Fibroblast of the aortic adventitia (primary cell): ENCODE results near the gene OPN1SW. TPM values are rescaled to one million over a fixed set of nuclear protein-coding genes. Genes with fewer than 3 reads are reported as not detected.
A peak's percentile ranks its signal among the peaks of the same experiment; 100 is the strongest.

Source experiments
- DNase-seq: peaks from one replicate; pipeline ENCODE4 v3.0.0-alpha.2; 2010; ENCODE audit warnings: low read depth
- H3K4me3 ChIP-seq: 2 replicates; pipeline ENCODE4 v1.5.1; 2011; ENCODE audit warnings: low read depth, mild to moderate bottlenecking, control low read depth, low read length, moderate library complexity
- total RNA-seq: library from RNA; depleted of rRNA; stranded (reverse); fragments of >200 nt; gene quantifications from 2 replicates; pipeline ENCODE4 v1.2.3, GENCODE V29; 2012; ENCODE audit warnings: low replicate concordance
- TF ChIP-seq, protein P1 (sequence below): IDR thresholded peaks from 2 replicates; pipeline ENCODE4 v1.5.1; 2011; ENCODE audit warnings: mild to moderate bottlenecking, low read length, control low read depth, inconsistent platforms; ENCODE audit not compliant: insufficient read depth

The OPN1SW gene
- total RNA-seq, 1 donor, result not detected

DNA sequence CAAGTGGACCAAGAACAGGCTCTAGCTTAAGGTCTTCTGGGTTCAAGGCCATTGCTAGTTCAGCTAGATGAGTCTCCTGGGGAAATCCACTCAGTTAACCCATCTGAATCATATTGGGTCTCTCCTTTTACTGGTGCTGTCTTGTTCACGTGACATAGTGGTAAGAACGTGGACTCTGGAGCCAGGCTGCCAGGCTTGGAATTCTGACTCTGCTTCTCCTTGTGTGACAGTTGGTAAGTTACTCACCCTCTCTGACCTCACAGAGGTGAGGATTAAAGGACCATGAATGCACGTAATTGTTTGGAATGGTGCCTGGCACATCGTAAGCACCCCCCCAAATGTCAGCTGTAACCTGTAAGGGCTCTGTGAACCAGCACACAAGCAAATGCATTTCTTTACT is 46.1 kb downstream of the OPN1SW start:
- TF ChIP-seq, protein P1, sequence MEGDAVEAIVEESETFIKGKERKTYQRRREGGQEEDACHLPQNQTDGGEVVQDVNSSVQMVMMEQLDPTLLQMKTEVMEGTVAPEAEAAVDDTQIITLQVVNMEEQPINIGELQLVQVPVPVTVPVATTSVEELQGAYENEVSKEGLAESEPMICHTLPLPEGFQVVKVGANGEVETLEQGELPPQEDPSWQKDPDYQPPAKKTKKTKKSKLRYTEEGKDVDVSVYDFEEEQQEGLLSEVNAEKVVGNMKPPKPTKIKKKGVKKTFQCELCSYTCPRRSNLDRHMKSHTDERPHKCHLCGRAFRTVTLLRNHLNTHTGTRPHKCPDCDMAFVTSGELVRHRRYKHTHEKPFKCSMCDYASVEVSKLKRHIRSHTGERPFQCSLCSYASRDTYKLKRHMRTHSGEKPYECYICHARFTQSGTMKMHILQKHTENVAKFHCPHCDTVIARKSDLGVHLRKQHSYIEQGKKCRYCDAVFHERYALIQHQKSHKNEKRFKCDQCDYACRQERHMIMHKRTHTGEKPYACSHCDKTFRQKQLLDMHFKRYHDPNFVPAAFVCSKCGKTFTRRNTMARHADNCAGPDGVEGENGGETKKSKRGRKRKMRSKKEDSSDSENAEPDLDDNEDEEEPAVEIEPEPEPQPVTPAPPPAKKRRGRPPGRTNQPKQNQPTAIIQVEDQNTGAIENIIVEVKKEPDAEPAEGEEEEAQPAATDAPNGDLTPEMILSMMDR, result no peak
- no peak for DNase-seq

DNA sequence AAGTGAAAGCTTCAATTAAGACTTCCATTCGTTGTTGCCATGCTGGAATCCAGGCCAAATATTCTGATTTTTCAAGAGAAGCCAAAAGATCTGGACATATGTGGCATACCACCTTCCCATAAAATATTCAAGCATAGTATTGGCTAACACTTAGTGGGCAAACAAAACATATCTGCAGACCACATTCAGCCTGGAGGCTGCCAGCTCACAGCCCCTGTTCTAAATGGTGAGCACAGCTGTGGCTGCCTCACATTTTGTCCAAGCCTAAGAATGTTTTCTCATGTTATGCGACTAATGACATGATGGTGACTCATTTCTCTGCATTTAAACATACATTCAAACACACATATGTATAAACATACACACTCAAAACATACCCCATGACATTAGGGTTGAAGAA is 47.0 kb downstream of the OPN1SW start:
- TF ChIP-seq, protein P1, result no peak
- no peak overlapping the region for H3K4me3 ChIP-seq
- peak; percentile 33 for DNase-seq

More for the DNA sequence above, 46.1 kb downstream of the OPN1SW start:
- no peak overlapping the region for H3K4me3 ChIP-seq

DNA sequence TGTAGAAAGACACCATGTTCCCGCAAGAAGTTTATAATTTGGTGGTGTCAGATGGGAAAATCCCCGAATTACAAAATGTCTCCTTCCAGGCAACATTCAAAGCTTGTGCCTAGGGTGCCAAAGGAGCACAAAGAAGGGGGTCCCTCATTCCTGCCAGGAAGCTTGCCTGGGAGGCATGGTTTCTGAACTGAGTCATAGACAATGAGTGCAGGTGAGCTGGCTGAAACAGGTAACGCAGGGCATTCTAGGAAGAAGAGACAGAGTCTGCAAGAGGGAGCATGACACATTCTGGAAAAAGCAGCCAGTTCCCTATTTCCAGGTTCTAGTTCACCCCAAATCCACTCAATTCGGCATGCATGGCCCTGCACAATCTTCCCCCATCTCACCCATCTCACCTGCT is 48.4 kb downstream of the OPN1SW start:
- no peak overlapping the region for H3K4me3 ChIP-seq
- no peak for DNase-seq
- TF ChIP-seq, protein P1, result no peak

DNA sequence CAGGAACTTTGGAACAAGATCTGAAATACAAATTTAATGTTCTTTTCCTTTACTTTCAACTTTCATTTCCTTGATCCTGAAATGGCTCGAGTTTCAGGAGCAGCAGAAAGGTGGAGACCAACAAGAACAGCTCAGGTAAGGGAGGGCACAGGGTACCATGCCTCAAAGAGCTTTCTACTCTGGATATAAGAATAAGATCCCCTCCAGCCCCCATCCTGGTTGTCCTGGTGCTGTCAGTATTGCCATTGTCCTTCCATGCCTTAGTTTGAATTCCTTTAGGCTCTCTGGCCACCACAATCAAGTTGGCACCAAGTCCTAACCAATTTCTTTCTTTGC is 48.9 kb downstream of the OPN1SW start:
- H3K4me3 ChIP-seq, result no peak overlapping the region
- TF ChIP-seq, protein P1, result no peak
- DNase-seq, result no peak

DNA sequence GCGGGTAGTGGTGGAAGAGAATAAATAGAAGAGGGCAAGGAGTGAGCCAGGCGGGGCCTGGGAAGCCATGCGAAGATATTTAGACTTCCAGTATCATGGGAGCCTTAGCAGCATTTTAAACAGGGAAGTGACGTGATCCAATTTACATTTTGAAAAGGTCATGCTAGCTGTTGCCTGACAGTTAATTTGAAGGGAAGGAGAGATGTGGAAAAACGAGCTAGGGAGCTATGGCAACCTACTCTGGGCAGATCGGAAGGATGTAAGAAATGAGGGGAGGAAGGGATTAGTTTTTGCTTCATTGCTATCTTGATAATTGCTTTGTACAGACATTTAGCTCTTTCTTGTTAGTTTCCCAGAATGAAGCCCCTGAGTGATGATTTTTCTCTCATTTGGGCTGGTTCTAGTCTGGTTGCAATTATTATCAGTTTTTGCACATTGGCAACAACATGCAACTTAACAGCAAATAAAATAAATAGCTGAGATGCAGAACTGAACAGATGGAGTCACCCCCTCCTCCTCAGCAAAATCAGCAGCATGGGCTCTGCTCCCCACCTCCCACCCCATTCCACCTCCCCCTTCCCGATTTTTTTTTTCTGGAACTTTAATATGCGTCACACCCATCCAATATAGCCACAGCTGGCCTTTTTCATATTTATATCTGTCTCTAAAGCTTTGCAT is 49.4 kb downstream of the OPN1SW start:
- DNase-seq, result no peak
- no peak overlapping the region for H3K4me3 ChIP-seq

DNA sequence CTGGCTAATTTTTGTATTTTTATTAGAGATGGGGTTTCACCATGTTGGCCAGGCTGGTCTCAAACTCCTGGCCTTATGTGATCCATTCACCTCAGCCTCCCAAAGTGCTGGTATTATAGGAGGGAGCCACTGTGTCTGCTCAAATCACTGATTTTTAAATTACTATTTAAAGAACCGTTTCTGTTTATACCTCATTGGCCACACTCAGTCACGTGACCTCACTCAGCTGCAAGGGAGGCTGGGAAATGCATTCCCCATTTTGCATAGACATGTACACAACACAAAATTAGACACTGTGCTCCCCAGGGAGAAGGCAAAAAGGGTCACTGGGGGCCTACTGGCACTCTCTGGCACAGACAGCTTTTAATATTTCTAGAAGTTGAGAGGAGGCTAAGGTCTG is 50.1 kb downstream of the OPN1SW start:
- TF ChIP-seq, protein P1, result no peak

More for the DNA sequence above, 49.4 kb downstream of the OPN1SW start:
- TF ChIP-seq, protein P1, result no peak

DNA sequence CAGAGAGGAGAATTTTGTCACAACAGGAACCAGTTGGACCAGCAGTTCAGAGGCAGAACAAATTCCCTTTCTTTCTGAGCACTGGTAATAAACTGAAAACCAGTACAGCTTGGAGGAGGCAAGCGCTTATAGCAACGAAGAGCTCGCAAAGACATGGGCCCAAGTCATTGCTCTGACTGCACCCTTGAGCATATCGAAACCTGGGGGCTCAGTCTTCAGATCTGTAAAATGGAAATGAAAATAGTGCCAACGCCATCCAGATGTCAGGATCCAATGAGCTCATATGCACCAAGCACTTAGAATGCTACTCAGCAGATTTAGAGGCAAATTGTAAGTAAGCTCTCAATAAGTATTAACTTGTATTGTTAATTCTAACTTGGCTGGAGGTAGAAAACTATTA is 50.9 kb downstream of the OPN1SW start:
- no peak for DNase-seq
- TF ChIP-seq, protein P1, result no peak
- H3K4me3 ChIP-seq, result no peak overlapping the region

More for the DNA sequence above, 50.1 kb downstream of the OPN1SW start:
- DNase-seq, result no peak
- H3K4me3 ChIP-seq, result no peak overlapping the region
